Keratinocyte (primary cell): ENCODE results near the gene GLT6D1. TPM values are rescaled to one million over a fixed set of nuclear protein-coding genes. Genes with fewer than 3 reads are reported as not detected.
"Not testable (repeated sequence)": the region's sequence is repeated elsewhere in the genome, so short reads cannot be mapped to it uniquely, and the experiment has no call there.

ENCODE experiments used
- DNase-seq: peaks from one replicate; pipeline ENCODE4 v3.0.0-alpha.2; 2011; ENCODE audit warnings: low read depth, missing footprints, low spot score
- FAIRE-seq: peaks from 2 replicates; lab custom pipeline; 2011; peaks lifted over from hg19 to GRCh38; lab: Jason Lieb, UNC
- H2AFZ ChIP-seq: 2 replicates; pipeline ENCODE4 v1.6.0; 2012; ENCODE audit warnings: low read length, control low read depth, inconsistent platforms; ENCODE audit not compliant: control insufficient read depth
- H3K27ac ChIP-seq: 2 replicates; pipeline ENCODE4 v1.5.1; 2011; ENCODE audit warnings: low read length; ENCODE audit not compliant: control insufficient read depth, insufficient read depth
- H3K27me3 ChIP-seq: 3 replicates; pipeline ENCODE4 v1.6.0; 2011; ENCODE audit warnings: low read length; ENCODE audit not compliant: control insufficient read depth, insufficient read depth; ENCODE audit errors: extremely low read depth
- H3K36me3 ChIP-seq, 2 experiments: 2 replicates in 1 of 2; 3 replicates in 1 of 2; pipeline ENCODE4 v1.5.1; 2011; ENCODE audit warnings: low read length in 2 of 2, mild to moderate bottlenecking in 1 of 2; ENCODE audit not compliant: control insufficient read depth in 2 of 2, insufficient read depth in 2 of 2; ENCODE audit errors: extremely low read depth in 1 of 2
- H3K4me1 ChIP-seq: 3 replicates; pipeline ENCODE4 v1.5.1; 2011; ENCODE audit warnings: low read length; ENCODE audit not compliant: control insufficient read depth, insufficient read depth; ENCODE audit errors: extremely low read depth
- H3K4me2 ChIP-seq: 3 replicates; pipeline ENCODE4 v1.6.0; 2011; ENCODE audit warnings: low read depth, low read length; ENCODE audit not compliant: control insufficient read depth, insufficient read depth; ENCODE audit errors: extremely low read depth
- H3K4me3 ChIP-seq, 3 experiments: fragments of 200-600 bp in 1 of 3; sonication (generic) in 1 of 3; 2 replicates in 2 of 3; 3 replicates in 1 of 3; pipeline ENCODE4 v1.5.1; 2011 to 2016; ENCODE audit warnings: low read length in 3 of 3, mild to moderate bottlenecking in 3 of 3, control low read depth in 2 of 3, inconsistent platforms in 1 of 3, low read depth in 1 of 3, mixed read lengths in 1 of 3, mixed run types in 1 of 3, moderate library complexity in 1 of 3; ENCODE audit not compliant: control insufficient read depth in 2 of 3, insufficient read depth in 2 of 3; ENCODE audit errors: extremely low read depth in 1 of 3
- H3K79me2 ChIP-seq: 2 replicates; pipeline ENCODE4 v1.6.0; 2012; ENCODE audit warnings: low read length; ENCODE audit not compliant: control insufficient read depth, insufficient read depth
- H3K9ac ChIP-seq: 3 replicates; pipeline ENCODE4 v1.6.0; 2011; ENCODE audit warnings: low read length; ENCODE audit not compliant: control insufficient read depth, insufficient read depth; ENCODE audit errors: extremely low read depth
- H3K9me1 ChIP-seq: 3 replicates; pipeline ENCODE4 v1.6.0; 2011; ENCODE audit warnings: low read length; ENCODE audit not compliant: control insufficient read depth, insufficient read depth; ENCODE audit errors: extremely low read depth
- H3K9me3 ChIP-seq: 2 replicates; pipeline ENCODE4 v1.5.1; 2012; ENCODE audit warnings: low read depth, low read length; ENCODE audit not compliant: control insufficient read depth
- H4K20me1 ChIP-seq: 3 replicates; pipeline ENCODE4 v1.6.0; 2011; ENCODE audit warnings: low read length; ENCODE audit not compliant: control insufficient read depth, insufficient read depth; ENCODE audit errors: extremely low read depth
- EZH2 ChIP-seq: IDR thresholded peaks from one replicate; pipeline ENCODE4 v1.6.1; 2012; ENCODE audit warnings: inconsistent platforms, mild to moderate bottlenecking, low read length, moderate library complexity
- dilution Hi-C: fragments of 300-500 bp; cut with MboI; formaldehyde crosslinking; loops from one replicate; pipeline ENCODE4 v1.7.0; 2020; ENCODE audit warnings: low sequenced_read_pairs; ENCODE audit not compliant: extremely low pct_ligation_motif_present
- polyA plus RNA-seq, 5 experiments: library from polyadenylated mRNA; depleted of rRNA in 3 of 5; stranded (reverse) in 3 of 5; stranded (forward) in 1 of 5; unstranded in 1 of 5; fragments of >200 nt; gene quantifications; 1 replicate in 1 of 5; 2 replicates in 3 of 5; 3 replicates in 1 of 5; pipeline versions ENCODE4 v1.2.1 to v1.2.3, GENCODE V29; 2011 to 2012; ENCODE audit warnings: missing spikeins in 2 of 5, low read depth in 1 of 5, low replicate concordance in 1 of 5
- TF ChIP-seq, protein P1 (sequence below), 3 experiments: IDR thresholded peaks in 1 of 3; conservative IDR thresholded peaks in 1 of 3; optimal IDR thresholded peaks in 1 of 3; 2 replicates in 2 of 3; 3 replicates in 1 of 3; pipeline versions ENCODE3 to v1.5.1; 2011; ENCODE audit warnings: low read length in 3 of 3, mild to moderate bottlenecking in 3 of 3, moderate library complexity in 2 of 3, control low read depth in 1 of 3, inconsistent platforms in 1 of 3; ENCODE audit not compliant: insufficient read depth in 2 of 3; ENCODE audit errors: extremely low read depth in 1 of 3

Gene GLT6D1
- polyA plus RNA-seq, 1 donor (not counting 4 experiments of a cell fraction or from before 2014, with no cell fraction given): not detected

DNA sequence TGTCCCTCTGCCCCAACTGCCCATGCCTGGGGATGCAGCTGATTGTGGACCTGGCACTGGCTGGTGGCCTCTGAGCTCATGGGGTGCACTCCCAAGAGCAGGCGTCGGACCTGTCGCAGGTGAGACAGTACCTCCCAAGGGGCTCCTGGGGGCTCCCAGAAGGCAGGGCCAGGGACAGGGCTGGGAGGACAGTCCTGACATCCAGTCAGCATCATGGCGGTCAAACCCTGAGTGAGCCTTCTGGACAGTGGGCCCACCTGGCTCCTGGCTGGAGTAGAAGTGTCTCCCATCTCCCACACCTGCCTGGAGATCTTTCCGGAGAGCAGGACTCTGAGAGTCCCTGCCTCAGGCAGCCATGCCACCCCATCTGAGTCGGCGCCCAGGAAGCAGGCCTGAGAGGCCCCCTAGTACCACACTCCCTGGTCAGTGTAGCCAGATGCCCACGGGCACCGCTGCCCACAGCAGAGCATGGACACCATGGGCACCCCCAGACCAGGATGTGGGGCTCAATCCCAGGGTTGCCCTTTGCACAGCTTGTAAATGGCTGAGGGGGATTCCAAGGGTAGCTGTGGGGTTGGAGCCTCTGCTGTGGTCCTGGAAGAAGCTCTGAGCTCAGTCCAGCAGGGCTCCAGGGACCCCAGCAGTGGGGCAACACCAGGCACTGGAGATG lies 30.4 kb upstream of the GLT6D1 start:
- no peak for TF ChIP-seq EZH2
- TF ChIP-seq, protein P1, sequence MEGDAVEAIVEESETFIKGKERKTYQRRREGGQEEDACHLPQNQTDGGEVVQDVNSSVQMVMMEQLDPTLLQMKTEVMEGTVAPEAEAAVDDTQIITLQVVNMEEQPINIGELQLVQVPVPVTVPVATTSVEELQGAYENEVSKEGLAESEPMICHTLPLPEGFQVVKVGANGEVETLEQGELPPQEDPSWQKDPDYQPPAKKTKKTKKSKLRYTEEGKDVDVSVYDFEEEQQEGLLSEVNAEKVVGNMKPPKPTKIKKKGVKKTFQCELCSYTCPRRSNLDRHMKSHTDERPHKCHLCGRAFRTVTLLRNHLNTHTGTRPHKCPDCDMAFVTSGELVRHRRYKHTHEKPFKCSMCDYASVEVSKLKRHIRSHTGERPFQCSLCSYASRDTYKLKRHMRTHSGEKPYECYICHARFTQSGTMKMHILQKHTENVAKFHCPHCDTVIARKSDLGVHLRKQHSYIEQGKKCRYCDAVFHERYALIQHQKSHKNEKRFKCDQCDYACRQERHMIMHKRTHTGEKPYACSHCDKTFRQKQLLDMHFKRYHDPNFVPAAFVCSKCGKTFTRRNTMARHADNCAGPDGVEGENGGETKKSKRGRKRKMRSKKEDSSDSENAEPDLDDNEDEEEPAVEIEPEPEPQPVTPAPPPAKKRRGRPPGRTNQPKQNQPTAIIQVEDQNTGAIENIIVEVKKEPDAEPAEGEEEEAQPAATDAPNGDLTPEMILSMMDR (optimal IDR thresholded peaks at IDR 0.05 in 1 of 3, IDR thresholded peaks at IDR 0.05 in 1 of 3, conservative IDR thresholded peaks at IDR 0.05 in 1 of 3; ENCODE audit: extremely low read depth in 1 of 3, insufficient read depth in 2 of 3, low read length in 3 of 3): no peak
- Histone ChIP-seq H3K4me1 (no peaks in the 10 kb centered on the region), H3K9me1 (no peaks in the 10 kb centered on the region), H4K20me1 (no peaks in the 10 kb centered on the region), H3K79me2 (no peaks in the 10 kb centered on the region), H3K27ac (no peak overlapping the region), H3K9ac (no peak overlapping the region), H2AFZ (no peak overlapping the region), H3K4me2 (no peak overlapping the region), H3K36me3 (no peaks in the 10 kb centered on the region), H3K4me3 (no peak overlapping the region), H3K9me3 (no peaks in the 10 kb centered on the region), H3K27me3 (no peaks in the 10 kb centered on the region)
- FAIRE-seq (no peak), DNase-seq (no peak)
- dilution Hi-C loops: no loop called here

DNA sequence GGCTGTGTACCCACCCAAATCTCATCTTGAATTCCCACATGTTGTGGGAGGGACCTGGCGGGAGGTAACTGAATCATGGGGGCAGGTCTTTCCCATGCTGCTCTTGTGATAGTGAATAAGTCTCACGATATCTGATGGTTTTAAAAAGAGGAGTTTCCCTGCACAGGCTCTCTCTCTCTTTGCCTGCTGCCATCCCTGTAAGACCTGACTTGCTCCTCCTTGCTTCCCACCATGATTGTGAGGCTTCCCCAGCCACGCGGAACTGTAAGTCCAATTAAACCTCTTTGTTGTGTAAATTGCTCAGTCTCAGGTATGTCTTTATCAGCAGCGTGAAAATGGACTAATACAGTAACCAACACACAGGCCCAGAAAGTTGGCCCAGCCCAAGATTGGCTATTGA lies 29.7 kb upstream of the GLT6D1 start:
- dilution Hi-C loops, FAIRE-seq, H3K79me2 ChIP-seq: not testable (repeated sequence)

More for the DNA sequence above, 29.7 kb upstream of the GLT6D1 start:
- not testable (repeated sequence) for H3K4me2 ChIP-seq, H3K9me1 ChIP-seq, H3K4me1 ChIP-seq, H3K27ac ChIP-seq, H3K36me3 ChIP-seq, DNase-seq, H4K20me1 ChIP-seq, H2AFZ ChIP-seq, H3K4me3 ChIP-seq, H3K9me3 ChIP-seq, H3K27me3 ChIP-seq, H3K9ac ChIP-seq
